GM12875 (cell line): Measurements from ENCODE around the gene ARMH2.

Experiments used
- H3K4me3 ChIP-seq: one replicate; pipeline ENCODE4 v1.5.1; 2011; ENCODE audit warnings: low read depth, low read length, control low read depth
- TF ChIP-seq, protein P1 (sequence below): IDR thresholded peaks from 2 replicates; pipeline ENCODE4 v1.5.1; 2011; ENCODE audit warnings: low read depth, mild to moderate bottlenecking, control low read depth, inconsistent platforms, low read length, moderate library complexity, borderline replicate concordance; ENCODE audit not compliant: insufficient read depth

Gene ARMH2

DNA sequence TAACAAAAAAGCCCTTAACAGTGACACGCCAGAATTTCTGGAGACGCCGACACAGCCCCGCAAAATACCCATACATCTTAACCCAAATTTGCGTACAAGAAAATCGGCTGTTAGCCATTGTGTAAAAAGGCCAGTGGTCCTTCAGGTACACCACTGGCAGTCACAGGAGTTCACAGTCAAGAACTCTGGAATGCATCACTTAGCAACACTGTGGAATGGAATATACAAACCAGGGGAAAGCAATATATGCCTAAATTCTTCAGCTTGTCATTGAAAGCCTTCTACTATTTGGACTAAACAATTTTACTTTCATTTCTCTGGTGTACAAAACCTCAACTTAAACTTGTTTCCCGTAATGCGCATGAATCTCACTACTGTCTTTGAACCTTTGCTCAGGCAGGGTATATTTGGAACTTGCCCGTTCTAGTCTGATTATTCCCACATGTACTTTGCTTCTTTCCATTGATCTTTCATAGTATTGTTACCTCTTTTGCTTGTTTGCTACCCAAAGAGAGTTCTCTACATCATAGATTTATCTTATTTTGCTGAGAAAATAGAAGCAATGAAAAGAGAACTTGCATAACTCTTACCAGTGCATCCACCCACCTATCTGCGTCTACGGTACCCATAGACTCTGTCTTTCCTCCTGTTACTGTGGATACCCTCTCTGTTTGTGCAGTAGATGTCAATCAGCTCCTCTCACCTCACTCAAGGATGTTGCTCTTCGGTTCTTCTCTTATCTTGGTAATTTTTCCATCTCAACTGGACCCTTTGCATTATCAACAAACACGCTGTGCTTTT, at the start of gene ARMH2:
Gene ARMH2 (minus strand): TSS at position 178 of the 801 bp plus-strand sequence. CDS start 60 bp downstream, at position 118.
- TF ChIP-seq, protein P1, sequence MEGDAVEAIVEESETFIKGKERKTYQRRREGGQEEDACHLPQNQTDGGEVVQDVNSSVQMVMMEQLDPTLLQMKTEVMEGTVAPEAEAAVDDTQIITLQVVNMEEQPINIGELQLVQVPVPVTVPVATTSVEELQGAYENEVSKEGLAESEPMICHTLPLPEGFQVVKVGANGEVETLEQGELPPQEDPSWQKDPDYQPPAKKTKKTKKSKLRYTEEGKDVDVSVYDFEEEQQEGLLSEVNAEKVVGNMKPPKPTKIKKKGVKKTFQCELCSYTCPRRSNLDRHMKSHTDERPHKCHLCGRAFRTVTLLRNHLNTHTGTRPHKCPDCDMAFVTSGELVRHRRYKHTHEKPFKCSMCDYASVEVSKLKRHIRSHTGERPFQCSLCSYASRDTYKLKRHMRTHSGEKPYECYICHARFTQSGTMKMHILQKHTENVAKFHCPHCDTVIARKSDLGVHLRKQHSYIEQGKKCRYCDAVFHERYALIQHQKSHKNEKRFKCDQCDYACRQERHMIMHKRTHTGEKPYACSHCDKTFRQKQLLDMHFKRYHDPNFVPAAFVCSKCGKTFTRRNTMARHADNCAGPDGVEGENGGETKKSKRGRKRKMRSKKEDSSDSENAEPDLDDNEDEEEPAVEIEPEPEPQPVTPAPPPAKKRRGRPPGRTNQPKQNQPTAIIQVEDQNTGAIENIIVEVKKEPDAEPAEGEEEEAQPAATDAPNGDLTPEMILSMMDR, result no peak
- no peak within 1 kb of the TSS for H3K4me3 ChIP-seq

DNA sequence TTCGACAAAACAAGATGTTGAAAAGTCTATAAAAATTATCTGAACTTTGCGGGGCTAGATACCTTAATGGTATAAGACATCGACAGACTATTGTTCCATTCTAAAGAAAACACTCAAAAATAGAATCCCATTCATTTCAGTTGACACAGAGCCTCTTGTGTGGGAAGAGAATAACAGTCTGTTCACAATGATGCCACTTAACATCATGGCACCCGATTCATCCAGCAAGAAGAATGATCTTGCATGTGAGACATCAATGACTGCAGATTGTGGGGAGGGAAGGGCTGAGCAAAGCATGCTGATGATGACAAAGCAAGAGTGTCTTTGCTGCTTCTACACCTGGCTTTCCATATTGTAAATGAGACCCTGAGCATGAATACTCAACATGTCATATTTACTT, 49.7 kb upstream of the ARMH2 start:
- TF ChIP-seq, protein P1, result no peak
- H3K4me3 ChIP-seq, result no peak overlapping the region

DNA sequence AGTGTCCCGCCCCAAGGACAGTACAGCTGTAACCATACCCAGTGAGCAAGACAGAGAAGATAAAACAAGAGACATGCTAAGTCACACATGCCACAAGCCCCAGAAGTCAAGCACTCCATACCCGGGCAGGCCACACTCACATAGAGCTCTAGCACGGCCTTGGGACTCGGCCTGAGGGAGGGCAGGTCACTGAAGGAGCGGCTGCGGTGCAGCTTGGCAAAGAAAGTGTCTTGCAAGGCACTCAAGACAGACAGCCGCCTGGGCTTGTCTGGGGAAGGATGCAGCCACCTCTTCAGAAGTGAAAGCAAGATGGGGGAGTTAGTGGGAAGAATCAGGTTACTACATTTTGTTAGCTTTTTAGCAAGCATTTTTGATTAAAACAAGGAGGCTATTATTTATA, 48.7 kb upstream of the ARMH2 start:
- H3K4me3 ChIP-seq, result no peak overlapping the region
- TF ChIP-seq, protein P1, result no peak

DNA sequence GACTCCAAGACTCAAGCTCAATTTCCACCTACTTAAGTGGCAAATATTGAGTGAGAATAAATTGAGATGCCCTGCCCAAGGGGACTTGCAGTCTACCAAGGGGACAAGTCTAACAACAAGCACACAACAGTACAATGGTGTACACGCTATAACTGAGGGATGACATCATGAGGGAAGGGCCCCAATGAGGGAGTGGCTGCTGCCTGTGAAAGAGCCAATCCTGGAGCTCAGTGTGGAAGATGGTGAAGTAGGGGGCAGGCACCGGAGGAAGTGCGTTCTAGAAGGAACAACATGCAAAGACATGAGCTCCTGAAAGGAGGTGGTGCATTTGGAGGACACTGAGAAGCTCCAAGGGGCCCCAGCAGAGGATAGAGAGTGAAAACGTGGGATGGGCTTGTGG, 46.9 kb upstream of the ARMH2 start:
- TF ChIP-seq, protein P1, result no peak
- no peak overlapping the region for H3K4me3 ChIP-seq

DNA sequence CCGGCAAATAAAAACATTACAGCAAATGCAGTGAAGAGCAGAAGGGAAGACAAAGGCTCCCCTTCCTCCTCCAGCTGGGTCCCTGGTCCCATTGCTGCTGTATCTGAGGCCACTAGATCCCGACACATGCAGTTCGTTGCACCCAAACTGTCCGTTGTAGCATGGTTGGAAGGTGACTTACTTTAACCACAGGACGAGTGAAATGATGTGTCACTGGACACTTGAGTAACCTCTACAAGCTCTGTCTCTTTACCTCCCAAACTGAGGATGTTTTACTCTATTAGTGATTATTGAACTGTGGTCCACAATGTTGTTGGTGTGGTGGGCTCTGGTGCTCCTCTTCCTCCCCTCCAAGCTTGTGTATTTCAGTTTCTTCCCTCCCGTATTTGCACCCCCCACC, 46.2 kb upstream of the ARMH2 start:
- H3K4me3 ChIP-seq, result no peak overlapping the region
- TF ChIP-seq, protein P1, result no peak

DNA sequence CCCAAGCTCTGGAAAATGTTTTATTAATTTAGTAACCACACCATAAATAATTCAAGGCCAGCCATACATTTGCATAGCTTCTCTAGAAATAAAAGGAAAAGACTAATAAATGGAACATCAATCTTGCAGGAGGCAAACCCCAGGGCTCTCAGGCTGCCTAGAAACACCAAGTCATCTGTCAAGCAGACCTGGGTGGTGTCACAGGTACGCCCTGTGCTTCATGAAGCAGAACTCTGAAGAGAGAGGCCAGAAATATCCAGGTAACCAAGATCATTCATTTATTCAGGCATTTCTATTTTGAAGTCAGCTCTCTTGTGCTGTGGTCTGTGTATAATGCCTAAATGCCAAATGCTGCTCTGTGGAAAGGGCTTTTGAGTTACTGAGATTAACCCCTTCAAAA, 45.3 kb upstream of the ARMH2 start:
- TF ChIP-seq, protein P1, result no peak
- no peak overlapping the region for H3K4me3 ChIP-seq

DNA sequence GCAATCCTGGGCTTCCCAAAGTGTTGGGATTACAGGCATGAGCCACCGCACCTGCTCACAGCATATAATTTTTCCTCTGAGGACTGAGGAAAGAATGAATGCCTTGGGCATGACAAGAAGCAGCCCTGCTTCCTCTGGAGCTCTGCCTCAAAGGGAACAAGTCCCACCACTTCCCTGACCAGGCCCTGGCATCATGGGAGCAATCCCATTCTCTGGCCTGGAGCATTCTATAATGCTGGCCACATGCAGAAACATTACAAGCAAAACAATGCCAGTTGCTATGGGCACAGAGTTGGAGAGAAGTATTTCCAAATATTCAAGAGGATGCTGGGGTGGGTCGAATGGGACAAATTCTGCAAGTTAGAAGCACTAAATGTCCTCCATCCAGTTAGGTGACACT, 41.5 kb upstream of the ARMH2 start:
- no peak overlapping the region for H3K4me3 ChIP-seq
- TF ChIP-seq, protein P1, result no peak
